ENCODE measurements around the gene MXD1. TPM values are rescaled to one million over a fixed set of nuclear protein-coding genes. Genes with fewer than 3 reads are reported as not detected.

Gene MXD1
- total and polyA plus RNA-seq, 9 of the 15 experiments (the other 6 are each of a cell fraction or from before 2014, with no cell fraction given) = 6.7 to 35.9 (median 11.0) TPM

- Histone ChIP-seq H3K4me3 (no peak overlapping the region), H3K36me3 (ENCODE audit: control insufficient read depth, insufficient read depth, low read length) (no peaks in the 10 kb centered on the region), H3K4me2 (ENCODE audit: insufficient read depth, low read length) (no peak overlapping the region), H3K27me3 (ENCODE audit: control insufficient read depth in 2 of 2, insufficient read depth in 2 of 2, low read length in 2 of 2) (no peaks in the 10 kb centered on the region), H3K4me1 (replicated peaks in 1 of 2; ENCODE audit: control insufficient read depth in 2 of 2, insufficient read depth in 2 of 2, low read length in 2 of 2) (peaks cover 15 to 20% of the 10 kb centered on the region in 2 experiments), H3K27ac (ENCODE audit: extremely low read depth, low read depth, low read length) (no peak overlapping the region), H3K79me2 (ENCODE audit: control insufficient read depth, insufficient read depth, low read length) (no peaks in the 10 kb centered on the region), H3K9ac (ENCODE audit: insufficient read depth in 1 of 2, low read depth in 2 of 2, low read length in 2 of 2) (0 out of 4 replicates have a peak overlapping the region, but pooled peaks of 1 of the 2 experiments have one; percentile 69), H4K20me1 (replicated peaks; ENCODE audit: control insufficient read depth, insufficient read depth, low read length) (no peaks in the 10 kb centered on the region; the same call in 1 of the 2 replicates), H2AFZ (ENCODE audit: low read depth, low read length) (no peak overlapping the region), H3K9me1 (ENCODE audit: control insufficient read depth, insufficient read depth, low read length) (no peaks in the 10 kb centered on the region), H3K9me3 (replicated peaks; ENCODE audit: control insufficient read depth, insufficient read depth, low read depth, low read length) (no peaks in the 10 kb centered on the region)
- ChIA-PET CTCF (ENCODE audit: low intra/inter-chr PET ratio) (no interaction called here), POLR2A (no interaction called here)
- TF ChIP-seq HOXB6 (CRISPR knock-in tag; IDR thresholded peaks at IDR 0.05; ENCODE audit: borderline replicate concordance) (no peak), ZNF717 (CRISPR knock-in tag; IDR thresholded peaks at IDR 0.05) (no peak), BRD4 (IDR thresholded peaks at IDR 0.05) (no peak), CREM (IDR thresholded peaks at IDR 0.05; ENCODE audit: low read depth) (no peak), TAF7 (tag; IDR thresholded peaks at IDR 0.05) (no peak)
- ATAC-seq (no peak), FAIRE-seq (no peak), DNase-seq (ENCODE audit: extremely low read depth in 1 of 4, low spot score in 3 of 4) (no peak)
- no TSS peak for BruUV-seq (replicated peaks)
- in situ Hi-C loops (cut with MboI) (no loop called here), intact Hi-C loops (cut with micrococcal nuclease) (no loop called here)
- WGBS (ENCODE audit: insufficient coverage, low coverage, missing lambda C conversion rate) = 71% methylated on average over 10 of the region's 10 CpGs
These were observed 53.7 kb downstream of the MXD1 start for GRCh38 chr2:69968609-69969008.

- Histone ChIP-seq H3K9ac (ENCODE audit: insufficient read depth in 1 of 2, low read depth in 2 of 2, low read length in 2 of 2) (peak overlapping the region in 1 of 2 experiments; percentile 54; a peak in 1 of 4 replicates), H3K9me1 (ENCODE audit: control insufficient read depth, insufficient read depth, low read length) (no peaks in the 10 kb centered on the region), H2AFZ (ENCODE audit: low read depth, low read length) (no peak overlapping the region), H4K20me1 (replicated peaks; ENCODE audit: control insufficient read depth, insufficient read depth, low read length) (no peaks in the 10 kb centered on the region; the same call in 1 of the 2 replicates), H3K4me2 (ENCODE audit: insufficient read depth, low read length) (no peak overlapping the region), H3K27me3 (ENCODE audit: control insufficient read depth in 2 of 2, insufficient read depth in 2 of 2, low read length in 2 of 2) (no peaks in the 10 kb centered on the region), H3K4me3 (no peak overlapping the region), H3K9me3 (replicated peaks; ENCODE audit: control insufficient read depth, insufficient read depth, low read depth, low read length) (no peaks in the 10 kb centered on the region), H3K4me1 (replicated peaks in 1 of 2; ENCODE audit: control insufficient read depth in 2 of 2, insufficient read depth in 2 of 2, low read length in 2 of 2) (peaks cover 22% of the 10 kb centered on the region in 2 experiments), H3K79me2 (ENCODE audit: control insufficient read depth, insufficient read depth, low read length) (no peaks in the 10 kb centered on the region), H3K36me3 (ENCODE audit: control insufficient read depth, insufficient read depth, low read length) (no peaks in the 10 kb centered on the region), H3K27ac (ENCODE audit: extremely low read depth, low read depth, low read length) (no peak overlapping the region)
- ATAC-seq (no peak), DNase-seq (ENCODE audit: extremely low read depth in 1 of 4, low spot score in 3 of 4) (no peak), FAIRE-seq (no peak)
- no TSS peak for BruUV-seq (replicated peaks)
- intact Hi-C loops (cut with micrococcal nuclease) = no loop called here
- WGBS (ENCODE audit: insufficient coverage, low coverage, missing lambda C conversion rate) = 85% methylated on average over 16 of the region's 16 CpGs
- ChIA-PET POLR2A (interaction anchor here (0.8 to 0.9 kb wide), 2 partner anchors 24 to 1316 kb away, joined by 3 to 4 read pairs; no protein-coding TSS in a partner anchor), CTCF (ENCODE audit: low intra/inter-chr PET ratio) (no interaction called here)
- in situ Hi-C loops (cut with MboI) = no loop called here
- TF ChIP-seq TSHZ1 (CRISPR knock-in tag; IDR thresholded peaks at IDR 0.05) = no peak
- TF ChIP-seq XRCC5 (IDR thresholded peaks at IDR 0.05; ENCODE audit: low read depth, low read length) = no peak
- no peak for TF ChIP-seq PHF8 (IDR thresholded peaks at IDR 0.05; ENCODE audit: borderline replicate concordance, low read length)
- TF ChIP-seq SMAD2 (IDR thresholded peaks at IDR 0.05; ENCODE audit: low read depth, low read length) = no peak
- no peak for TF ChIP-seq JUND (IDR thresholded peaks at IDR 0.05; ENCODE audit: borderline replicate concordance, low read depth, low read length)
- no peak for TF ChIP-seq JUND (tag; IDR thresholded peaks at IDR 0.05; ENCODE audit: borderline replicate concordance, low read depth, low read length)
- no peak for TF ChIP-seq TFAM (CRISPR knock-in tag; conservative IDR thresholded peaks at IDR 0.05)
These were observed 54.4 kb downstream of the MXD1 start for GRCh38 chr2:69969126-69969983.

Measured in K562 (cell line).